Lung microvascular endothelial cell (primary cell): ENCODE data around the gene SNAI1. TPM values are rescaled to one million over a fixed set of nuclear protein-coding genes. Genes with fewer than 3 reads are reported as not detected.
"Not testable (repeated sequence)": the region's sequence is repeated elsewhere in the genome, so short reads cannot be mapped to it uniquely, and the experiment has no call there.

Source experiments
- DNase-seq, 2 donors: peaks; one replicate each; pipeline versions ENCODE4 v3.0.0 to v3.0.0-alpha.2; 2010; ENCODE audit warnings: low read depth in 2 of 2
- total RNA-seq: library from RNA; depleted of rRNA; stranded (reverse); fragments of >200 nt; gene quantifications from 2 replicates; pipeline ENCODE4 v1.2.1, GENCODE V29; 2014

Gene SNAI1
- total RNA-seq, 1 donor from 2014 or later, result 1.8 TPM

DNA sequence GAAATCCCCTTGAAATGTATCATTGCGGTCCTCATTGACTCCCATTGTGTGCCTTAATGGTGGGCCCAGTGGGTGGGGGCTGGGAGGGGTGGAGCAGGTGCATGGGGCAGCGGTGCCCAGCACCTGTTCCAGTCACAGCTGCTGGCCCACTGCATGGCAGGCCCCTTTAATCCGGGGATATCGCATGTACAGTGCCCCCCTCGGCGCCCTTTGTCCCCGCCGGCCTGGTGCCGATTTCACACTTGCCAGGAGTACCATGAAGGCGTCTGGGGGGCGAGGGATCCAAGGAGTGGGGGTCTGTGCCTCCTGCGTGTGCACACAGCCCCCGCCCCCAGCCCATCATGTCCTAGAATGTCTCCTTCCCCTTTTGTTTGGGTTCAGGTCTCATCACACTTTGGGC, 2.8 kb downstream of the SNAI1 start:
- no peak for DNase-seq

DNA sequence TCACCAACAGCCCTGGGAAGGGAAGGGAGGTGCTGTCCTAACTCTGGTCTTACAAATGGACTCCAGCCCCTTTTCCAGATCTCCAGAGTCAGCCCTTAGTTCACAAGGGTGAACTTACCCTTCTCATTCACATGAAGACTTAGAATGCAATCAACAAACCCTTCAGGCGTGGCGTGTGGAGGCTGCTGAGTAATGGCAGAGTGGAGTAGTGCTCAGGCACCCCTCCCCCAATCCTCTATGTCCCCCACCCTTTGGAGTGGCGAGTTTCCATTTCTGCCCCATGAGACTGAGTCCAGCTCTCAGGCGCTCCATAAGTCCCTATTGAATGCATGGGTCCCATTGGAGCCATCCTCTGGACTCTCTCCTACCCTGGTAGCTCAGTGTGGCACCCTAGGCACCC, 3.3 kb downstream of the SNAI1 start:
- DNase-seq, result peak in 1 of 2 donors; percentile 37

DNA sequence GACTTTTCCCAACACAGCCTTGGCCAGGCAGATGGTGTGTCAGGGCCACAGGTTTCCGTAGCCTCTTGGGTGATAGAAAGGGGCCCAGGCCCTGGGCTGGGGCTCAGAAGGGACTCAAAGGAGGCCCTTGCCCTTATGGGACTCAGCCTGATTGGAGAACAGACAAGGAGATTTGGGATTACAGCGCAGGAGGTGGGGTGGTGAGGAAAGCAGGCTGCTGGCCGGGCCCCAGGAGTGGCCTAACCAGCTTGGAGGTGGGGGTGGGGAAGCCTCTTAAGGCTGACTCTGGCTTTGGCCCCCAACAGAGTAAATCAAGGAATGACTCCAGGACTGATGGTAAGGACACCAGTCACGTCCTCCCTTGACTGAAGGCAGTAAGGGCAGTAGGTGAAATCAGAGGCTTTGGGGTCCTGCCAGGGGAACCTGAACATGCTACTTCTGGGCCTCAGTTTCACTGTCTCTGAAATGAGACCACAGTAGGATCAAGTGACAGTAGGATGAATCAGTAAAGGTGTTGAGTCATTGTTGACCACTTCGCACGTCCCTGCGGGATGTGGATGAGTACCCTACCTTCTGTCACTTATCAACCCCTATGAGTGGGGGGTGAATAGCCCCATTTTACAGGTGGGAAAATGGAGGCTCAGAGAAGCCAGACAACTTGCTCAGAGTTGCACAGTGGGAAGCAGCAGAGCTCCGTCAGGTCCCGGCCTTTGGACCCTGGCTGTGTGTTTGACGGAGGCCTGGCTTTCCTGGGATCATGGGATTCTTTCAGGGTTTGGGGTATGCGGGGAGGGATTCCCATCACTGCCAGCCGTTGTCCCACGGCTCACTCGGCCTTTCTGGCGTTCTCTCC, 4.5 kb downstream of the SNAI1 start:
- DNase-seq, result peak in 1 of 2 donors; percentile 29

DNA sequence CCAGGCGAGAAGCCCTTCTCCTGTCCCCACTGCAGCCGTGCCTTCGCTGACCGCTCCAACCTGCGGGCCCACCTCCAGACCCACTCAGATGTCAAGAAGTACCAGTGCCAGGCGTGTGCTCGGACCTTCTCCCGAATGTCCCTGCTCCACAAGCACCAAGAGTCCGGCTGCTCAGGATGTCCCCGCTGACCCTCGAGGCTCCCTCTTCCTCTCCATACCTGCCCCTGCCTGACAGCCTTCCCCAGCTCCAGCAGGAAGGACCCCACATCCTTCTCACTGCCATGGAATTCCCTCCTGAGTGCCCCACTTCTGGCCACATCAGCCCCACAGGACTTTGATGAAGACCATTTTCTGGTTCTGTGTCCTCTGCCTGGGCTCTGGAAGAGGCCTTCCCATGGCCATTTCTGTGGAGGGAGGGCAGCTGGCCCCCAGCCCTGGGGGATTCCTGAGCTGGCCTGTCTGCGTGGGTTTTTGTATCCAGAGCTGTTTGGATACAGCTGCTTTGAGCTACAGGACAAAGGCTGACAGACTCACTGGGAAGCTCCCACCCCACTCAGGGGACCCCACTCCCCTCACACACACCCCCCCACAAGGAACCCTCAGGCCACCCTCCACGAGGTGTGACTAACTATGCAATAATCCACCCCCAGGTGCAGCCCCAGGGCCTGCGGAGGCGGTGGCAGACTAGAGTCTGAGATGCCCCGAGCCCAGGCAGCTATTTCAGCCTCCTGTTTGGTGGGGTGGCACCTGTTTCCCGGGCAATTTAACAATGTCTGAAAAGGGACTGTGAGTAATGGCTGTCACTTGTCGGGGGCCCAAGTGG, 5.3 kb downstream of the SNAI1 start:
- peak in 1 of 2 donors; percentile 16 for DNase-seq

DNA sequence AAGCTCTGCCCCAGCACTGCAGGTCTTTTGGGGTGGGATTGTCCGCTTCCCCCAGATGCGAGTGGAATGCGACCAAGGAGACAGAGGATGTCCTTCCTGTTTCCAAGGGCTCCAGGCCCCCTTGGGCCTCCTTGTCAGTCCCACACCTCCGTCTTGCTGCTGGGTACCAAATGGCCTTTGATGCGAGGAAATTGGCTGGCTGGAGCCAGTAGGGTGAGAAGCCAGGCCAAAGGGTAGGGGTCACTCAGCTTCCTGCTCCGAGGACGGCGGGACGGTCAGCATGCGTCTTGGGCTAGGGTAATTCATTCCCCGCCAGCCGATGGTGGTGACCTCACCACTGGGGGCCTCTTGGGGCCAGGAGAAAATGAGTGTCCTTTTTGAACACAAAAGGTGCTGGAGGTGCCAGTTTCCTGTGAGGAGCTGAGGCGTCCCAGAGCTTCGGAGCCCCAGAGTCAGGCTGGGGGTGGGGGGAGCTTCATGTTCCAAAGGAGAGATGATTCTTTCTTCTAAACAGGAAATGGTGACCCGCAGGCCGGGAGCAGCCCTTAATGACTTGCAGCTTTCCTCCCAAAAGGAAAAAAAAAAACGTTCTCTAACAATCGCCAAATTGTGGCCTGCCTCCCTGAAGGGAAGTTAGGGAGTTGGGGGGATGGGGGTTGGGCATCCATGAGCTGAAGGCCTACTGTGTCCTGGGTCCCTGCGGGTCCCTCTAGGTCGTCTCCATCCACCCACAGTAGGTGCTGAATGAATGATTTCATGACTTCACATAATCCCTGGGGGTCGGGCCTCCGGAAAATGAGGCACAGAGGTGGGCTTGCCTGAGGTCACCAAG, 6.7 kb downstream of the SNAI1 start:
- DNase-seq, result peak; percentile 35 to 85

DNA sequence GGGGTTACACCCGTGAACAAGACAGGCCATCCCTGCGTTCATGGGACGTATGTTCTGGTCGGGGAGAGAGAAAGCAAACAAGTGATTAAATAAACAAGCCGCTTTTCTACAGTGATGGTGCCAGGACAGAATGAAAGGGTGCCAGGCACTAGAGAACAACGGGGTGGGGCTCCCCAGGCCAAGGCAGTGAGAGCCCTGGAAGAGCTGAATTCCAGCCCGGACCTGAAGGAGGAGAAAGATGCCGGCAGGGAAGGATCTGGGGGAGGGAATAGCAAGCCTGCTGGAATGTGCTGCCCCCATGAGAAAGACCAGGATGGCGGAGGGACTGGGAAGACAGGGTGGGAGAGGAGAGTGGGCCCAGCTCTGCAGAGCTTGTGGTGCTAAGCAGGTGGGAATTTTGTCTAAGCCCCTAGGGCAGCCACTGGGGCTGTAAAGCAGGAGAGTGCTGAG, 7.5 kb downstream of the SNAI1 start:
- peak in 1 of 2 donors; percentile 31 for DNase-seq

DNA sequence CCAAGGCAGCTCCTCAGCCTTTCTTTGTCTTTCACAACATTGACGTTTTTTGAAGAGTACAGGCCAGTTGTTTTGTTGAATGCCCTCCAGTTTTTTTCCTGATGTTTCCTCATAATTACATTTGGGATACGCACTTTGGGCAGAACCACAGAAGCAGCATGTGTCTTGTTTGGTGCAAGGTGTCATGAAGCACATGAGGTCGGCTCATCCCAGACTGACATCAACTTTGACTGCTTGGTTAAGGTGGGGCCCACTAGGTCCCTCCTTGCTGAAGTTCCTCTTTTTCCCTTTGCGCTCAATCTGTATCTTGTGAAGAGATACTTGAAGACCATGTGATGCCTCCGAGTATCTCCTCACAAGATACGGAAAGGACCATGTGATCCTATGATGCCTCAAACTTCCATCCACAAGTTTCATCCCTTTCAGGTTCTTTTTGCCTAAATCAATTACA, 10.5 kb downstream of the SNAI1 start:
- no peak for DNase-seq

DNA sequence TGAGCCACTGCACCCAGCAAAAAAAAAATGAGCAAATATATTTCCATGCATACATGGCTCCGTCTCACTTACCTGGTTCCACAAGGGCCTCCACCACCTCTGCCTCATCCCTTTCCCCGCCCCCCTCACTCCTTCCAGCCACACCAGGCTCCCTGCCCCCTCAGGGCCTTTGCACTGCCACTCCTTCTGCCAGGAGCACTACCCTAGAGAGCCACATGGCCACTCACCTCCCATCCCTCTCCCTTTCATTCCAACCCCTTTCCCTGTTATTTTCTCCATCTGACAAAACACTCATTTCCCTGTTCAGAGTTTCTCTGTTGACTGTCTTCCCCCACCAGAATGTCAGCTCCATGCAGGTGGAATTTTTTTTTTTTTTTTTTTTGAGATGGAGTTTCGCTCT, 12.8 kb downstream of the SNAI1 start:
- DNase-seq, result no peak

DNA sequence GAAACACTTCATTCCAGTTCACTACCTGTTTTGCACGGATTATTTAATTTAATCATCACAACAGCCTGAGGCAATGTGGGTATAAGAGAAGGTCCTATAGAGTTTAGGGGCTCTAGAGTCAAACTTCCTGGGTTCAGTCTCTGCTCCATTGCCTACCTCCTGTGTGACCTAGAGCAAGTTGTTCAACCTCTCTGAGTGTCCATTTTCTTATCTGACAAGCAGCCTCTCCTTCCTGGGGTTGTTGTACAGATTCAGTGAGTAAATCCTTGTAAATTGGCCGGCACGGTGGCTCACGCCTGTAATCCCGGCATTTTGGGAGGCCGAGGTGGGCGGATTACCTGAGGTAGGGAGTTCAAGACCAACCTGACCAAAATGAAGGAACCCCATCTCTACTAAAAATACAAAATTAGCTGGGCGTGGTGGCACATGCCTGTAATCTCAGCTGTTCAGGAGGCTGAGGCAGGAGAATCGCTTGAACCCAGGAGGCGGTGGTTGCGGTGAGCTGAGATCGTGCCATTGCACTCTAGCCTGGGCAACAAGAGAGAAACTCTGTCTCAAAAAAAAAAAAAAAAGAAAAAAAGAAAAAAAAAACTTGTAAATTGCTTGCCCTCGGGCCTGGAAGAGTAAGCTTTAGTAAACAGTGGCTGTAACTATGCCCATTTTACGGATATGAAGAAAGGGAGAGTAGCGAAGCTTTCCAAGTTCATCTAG, 15.9 kb downstream of the SNAI1 start:
- not testable (repeated sequence) for DNase-seq

DNA sequence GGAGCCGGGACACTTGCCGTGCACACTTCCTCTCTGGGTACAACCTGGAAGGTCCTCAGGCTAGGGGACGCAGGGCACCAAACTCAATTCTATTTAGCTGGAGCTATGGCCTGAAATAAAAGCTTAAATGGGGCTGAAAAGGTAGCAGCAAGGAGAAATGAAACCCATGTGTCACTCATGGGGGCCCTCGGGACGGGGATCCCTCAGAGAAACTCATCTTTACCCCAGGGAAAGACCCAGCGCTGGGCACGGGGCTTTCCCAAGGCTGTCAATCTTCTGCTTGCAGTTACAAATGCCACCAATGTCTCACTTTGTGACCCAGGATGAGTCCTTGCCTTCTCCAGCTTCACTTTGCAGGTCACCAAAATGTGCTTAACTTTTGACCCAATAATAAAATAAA, 16.5 kb downstream of the SNAI1 start:
- no peak for DNase-seq

DNA sequence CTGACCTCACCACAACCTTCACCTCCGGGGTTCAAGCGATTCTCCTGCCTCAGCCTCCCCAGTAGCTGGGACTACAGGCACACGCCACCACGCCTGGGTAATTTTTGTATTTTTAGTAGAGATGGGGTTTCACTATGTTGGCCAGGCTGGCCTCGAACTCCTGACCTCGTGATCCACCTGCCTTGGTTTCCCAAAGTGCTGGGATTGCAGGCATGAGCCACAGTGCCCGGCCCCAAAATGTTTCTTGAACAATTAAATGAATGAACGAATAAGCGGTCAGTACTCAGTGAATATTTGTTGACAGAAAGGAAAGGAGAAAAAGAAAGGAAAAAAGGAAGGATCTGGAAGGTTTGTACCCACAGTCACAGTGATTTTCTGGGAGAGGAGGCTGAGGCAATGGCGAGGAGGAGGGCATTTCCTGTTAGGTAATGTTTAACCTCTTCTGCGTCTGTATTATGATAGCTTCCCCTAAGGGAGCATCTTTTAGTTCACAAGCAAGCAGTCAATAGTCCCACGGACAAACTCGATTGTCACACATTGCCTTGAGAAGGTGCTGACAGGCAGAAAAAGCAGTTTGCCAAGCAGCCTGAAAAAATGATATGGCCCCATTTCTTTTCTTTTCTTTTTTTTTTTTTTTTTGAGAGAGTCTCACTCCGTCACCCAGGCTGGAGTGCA, 17.9 kb downstream of the SNAI1 start:
- DNase-seq, result not testable (repeated sequence)

DNA sequence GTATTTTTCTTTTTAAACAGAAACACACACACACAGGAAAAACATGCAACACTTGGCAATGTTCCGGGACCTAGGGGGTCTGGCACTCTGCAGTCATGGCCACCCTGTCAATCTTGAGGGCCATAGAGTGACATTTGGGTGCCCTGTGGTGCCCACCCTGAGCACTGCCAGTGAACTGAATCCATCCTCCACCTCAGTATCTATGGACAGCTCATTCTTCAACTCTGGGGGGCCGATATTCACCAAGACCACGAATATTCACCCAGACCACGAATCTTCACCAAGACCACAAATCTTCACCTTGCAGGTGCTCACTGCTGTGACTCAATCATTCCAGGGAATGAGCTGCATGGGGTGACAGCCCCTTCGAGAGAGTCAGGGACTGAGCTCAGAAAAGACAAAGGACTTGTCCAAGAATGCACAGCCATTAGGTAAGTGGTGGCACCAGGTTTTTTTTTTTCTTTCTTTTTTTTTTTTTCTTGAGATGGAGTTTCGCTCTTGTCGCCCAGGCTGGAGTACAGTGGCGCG, 19.1 kb downstream of the SNAI1 start:
- no peak for DNase-seq

DNA sequence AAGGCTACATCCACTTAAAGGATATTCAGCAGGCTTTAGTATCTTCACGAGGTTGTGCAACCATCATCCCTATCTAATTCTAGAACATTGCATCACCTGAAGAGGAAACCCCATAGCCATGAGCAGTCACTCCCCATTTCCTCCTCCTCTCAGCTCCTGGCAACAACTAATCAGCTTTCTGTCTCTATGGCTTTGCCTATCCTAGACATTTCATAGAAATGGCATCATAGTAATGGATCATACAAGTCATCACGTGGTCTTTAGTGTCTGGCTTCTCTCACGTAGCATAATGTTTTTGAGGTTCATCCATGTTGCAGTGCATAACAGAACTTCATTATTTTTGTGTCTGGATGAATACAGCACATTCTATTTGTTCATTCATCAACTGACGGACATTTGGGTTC, 20.5 kb downstream of the SNAI1 start:
- peak; percentile 75 to 96 for DNase-seq

DNA sequence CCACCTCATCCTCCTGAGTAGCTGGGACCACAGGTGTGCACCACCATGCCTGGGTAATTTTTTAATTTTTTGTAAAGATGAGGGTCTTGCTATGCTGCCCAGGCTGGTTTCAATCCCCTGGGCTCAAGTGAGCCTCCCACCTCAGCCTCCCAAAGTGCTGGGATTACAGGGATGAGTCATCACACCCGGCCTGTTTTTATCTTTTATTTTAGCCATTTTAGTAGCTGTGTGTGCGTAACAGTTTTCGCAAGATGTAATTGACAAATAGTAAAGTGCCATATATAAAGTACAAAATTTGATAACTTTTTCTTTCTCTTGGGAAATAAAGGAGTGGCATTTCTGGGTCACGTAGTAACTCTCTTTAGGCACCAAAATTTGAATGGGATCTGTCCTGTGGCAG, 21.4 kb downstream of the SNAI1 start:
- DNase-seq, result no peak

DNA sequence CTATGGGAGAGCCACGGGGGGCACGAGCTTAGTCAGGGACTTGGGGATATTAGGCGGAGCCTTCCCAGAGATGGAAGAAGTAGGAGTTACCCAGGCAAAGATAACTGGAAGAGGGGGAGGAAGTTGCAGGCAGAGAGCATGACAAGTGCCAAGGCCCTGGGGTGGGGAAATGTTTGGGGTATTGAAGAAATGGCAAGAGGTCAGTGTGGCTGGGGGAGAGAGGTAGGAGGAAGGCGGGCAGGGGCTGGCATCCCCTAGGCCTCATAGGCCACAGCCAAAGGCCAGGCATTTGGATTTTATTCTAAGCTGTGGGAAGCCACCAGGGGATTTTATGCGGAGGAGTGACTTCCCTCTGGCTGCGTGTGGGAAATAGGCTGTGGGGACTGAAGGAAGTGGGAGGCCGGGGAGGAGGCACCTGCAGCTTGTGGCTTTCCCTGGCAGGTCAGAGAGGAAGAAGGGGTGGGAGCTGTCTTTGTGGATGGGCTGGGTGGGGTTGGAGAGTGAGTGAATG, 22.7 kb downstream of the SNAI1 start:
- DNase-seq, result peak in 1 of 2 donors; percentile 51

DNA sequence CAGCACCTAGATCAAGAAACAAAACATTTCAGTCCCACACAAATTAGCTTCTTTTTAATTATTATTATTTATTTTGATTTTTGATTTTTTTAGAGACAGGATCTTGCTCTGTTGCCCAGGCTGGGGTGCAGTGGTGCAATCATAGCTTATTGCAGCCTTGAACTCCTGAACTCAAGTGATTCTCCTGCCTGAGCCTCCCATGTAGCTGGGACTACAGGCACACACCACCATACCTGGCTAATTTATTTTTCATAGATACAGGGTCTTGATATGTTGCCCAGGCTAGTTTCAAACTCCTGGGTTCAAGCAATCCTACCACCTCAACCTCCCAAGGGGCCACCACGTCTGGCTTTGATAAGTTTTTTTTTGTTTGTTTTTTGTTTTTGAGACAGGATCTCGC, 24.6 kb downstream of the SNAI1 start:
- DNase-seq, result no peak

DNA sequence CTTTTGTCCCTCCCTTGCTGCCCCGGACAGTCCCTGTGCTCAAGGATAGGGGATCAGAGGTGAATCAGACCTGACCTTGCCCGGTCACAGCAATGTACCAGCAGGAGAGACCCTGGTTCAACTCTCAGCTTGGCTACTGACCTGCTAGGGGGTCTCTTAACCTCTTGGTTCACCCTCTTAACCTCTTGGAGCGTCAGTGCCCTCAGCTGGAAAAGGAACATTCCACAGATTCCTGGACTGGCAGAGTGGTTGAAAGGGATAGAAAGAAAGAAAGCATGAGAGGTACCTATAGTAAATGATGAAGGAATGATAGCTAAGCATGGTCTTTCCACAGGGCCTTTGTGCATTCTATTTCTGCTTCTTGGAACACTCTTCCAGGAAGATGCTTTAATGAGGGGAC, 25.2 kb downstream of the SNAI1 start:
- no peak for DNase-seq

DNA sequence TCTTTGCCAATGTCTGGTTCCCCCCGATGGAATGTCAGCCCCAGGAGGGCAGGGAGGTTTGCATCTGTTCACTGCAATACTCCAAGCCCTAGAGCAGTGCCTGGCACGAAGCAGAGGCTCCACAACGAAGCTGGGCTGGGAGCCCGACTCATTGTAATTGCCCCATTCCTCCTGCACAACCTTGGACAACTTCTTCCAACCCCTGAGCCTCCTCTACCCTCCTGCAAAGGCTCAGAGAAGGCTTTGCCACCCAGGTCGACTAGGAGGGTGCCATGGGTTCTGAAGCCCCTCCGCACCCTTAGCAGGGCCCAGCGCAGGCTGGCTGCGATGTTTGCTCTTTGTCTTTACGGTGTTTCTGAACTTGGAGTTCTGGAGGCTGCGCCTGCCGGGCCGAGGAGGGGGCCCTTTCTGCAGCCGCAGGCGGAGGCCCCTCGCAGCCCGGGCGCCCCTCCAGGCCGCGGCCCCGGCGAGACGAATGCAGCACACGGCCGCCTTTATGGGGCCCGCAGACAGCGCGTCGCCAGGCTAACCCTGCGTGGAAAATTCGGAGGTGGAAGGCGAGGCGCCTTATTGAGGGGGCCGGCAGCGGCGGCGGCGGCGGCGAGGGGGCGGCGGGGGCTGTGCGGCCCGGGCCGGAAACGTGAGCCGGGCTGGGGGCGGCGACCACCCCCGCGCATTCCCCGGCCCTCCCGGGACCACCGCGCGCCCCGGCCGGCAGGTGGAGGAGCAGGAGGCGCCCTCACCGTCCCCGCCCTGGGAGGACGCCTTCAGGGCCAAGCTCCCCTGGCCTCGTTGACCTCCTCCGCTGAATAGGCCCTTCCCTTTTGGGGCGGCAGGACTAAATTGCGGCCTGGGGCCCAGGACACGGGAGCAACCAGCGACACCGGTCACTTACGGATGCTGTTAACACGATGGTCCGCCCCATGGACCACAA, 27.0 kb downstream of the SNAI1 start:
- DNase-seq, result no peak

DNA sequence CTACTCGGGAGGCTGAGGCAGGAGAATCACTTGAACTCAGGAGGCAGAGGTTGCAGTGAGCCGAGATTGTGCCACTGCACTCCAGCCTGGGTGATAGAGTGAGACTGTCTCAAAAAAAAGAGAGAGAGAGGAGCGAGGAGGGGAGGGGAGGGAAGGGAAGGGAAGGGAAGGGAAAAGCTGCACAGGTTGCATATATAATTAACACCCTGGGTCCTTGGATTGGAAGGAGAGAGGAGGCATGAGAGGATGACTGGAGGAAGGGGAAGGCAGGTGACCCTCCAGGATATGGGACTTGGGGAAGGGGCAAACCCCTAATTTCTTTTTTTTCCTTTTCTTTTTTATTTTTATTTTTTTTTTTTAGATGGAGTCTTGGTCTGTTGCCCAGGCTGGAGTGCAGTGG, 28.8 kb downstream of the SNAI1 start:
- not testable (repeated sequence) for DNase-seq
